Breast epithelium (tissue), 4 donors: ENCODE data around the gene NCEH1. TPM values are rescaled to one million over a fixed set of nuclear protein-coding genes. Genes with fewer than 3 reads are reported as not detected.
"Not testable (repeated sequence)": the region's sequence is repeated elsewhere in the genome, so short reads cannot be mapped to it uniquely, and the experiment has no call there.

ENCODE experiments used
- DNase-seq, 2 donors: peaks; one replicate each; pipeline ENCODE4 v3.0.0-alpha.2; 2019; ENCODE audit warnings: low spot score in 2 of 2
- H3K27ac ChIP-seq, 2 donors: fragments of 200-600 bp; sonication (generic) in 1 of 2; one replicate each; pipeline ENCODE4 v1.5.1; 2016 to 2019; ENCODE audit warnings: mild to moderate bottlenecking in 1 of 2
- H3K27me3 ChIP-seq, 2 donors: fragments of 200-600 bp; sonication (generic) in 1 of 2; one replicate each; pipeline versions ENCODE4 v1.5.1 to v1.6.0; 2017 to 2019; ENCODE audit warnings: control low read depth in 1 of 2, mild to moderate bottlenecking in 1 of 2
- H3K36me3 ChIP-seq: fragments of 200-600 bp; one replicate; pipeline ENCODE4 v1.5.1; 2019
- H3K4me1 ChIP-seq, 2 donors: fragments of 200-600 bp; sonication (generic); one replicate each; pipeline ENCODE4 v1.5.1; 2016 to 2019; ENCODE audit warnings: control low read depth in 1 of 2
- H3K4me3 ChIP-seq, 3 donors: fragments of 200-600 bp; sonication (generic); 1 replicate in 2 of 3; 2 replicates in 1 of 3; pipeline ENCODE4 v1.5.1; 2016 to 2019; ENCODE audit warnings: mild to moderate bottlenecking in 3 of 3, moderate library complexity in 2 of 3
- H3K9me3 ChIP-seq, 2 donors: fragments of 200-600 bp; sonication (generic) in 1 of 2; one replicate each; pipeline ENCODE4 v1.5.1; 2016 to 2019; ENCODE audit warnings: control low read depth in 1 of 2
- POLR2A ChIP-seq: fragments of 450-650 bp; IDR thresholded peaks from one replicate; pipeline ENCODE4 v1.6.1; 2016; ENCODE audit warnings: antibody characterized with exemption, mild to moderate bottlenecking, moderate library complexity
- POLR2AphosphoS5 ChIP-seq, 3 donors: sonication (generic); formaldehyde crosslinking; IDR thresholded peaks; one replicate each; pipeline ENCODE4 v1.6.1; 2017; ENCODE audit warnings: antibody characterized with exemption in 3 of 3
- intact Hi-C: fragments of 100-400 bp; cut with DNase I; formaldehyde crosslinking; loops from one replicate; pipeline ENCODE4 v1.15.1; 2023; ENCODE audit warnings: low total_unique reads
- total RNA-seq, 3 donors: library from RNA; depleted of rRNA; stranded (reverse); fragments of >200 nt; gene quantifications; one replicate each; pipeline ENCODE4 v1.1.0, GENCODE V29; 2016
- TF ChIP-seq, protein P1 (sequence below), 3 donors: fragments of 450-650 bp; IDR thresholded peaks; one replicate each; pipeline ENCODE4 v1.5.1; 2016 to 2017; ENCODE audit warnings: antibody characterized with exemption in 3 of 3, mild to moderate bottlenecking in 3 of 3, moderate library complexity in 3 of 3

The NCEH1 gene
- total RNA-seq, 3 donors from 2014 or later: 8.5 to 23.9 (median 10.4) TPM

DNA sequence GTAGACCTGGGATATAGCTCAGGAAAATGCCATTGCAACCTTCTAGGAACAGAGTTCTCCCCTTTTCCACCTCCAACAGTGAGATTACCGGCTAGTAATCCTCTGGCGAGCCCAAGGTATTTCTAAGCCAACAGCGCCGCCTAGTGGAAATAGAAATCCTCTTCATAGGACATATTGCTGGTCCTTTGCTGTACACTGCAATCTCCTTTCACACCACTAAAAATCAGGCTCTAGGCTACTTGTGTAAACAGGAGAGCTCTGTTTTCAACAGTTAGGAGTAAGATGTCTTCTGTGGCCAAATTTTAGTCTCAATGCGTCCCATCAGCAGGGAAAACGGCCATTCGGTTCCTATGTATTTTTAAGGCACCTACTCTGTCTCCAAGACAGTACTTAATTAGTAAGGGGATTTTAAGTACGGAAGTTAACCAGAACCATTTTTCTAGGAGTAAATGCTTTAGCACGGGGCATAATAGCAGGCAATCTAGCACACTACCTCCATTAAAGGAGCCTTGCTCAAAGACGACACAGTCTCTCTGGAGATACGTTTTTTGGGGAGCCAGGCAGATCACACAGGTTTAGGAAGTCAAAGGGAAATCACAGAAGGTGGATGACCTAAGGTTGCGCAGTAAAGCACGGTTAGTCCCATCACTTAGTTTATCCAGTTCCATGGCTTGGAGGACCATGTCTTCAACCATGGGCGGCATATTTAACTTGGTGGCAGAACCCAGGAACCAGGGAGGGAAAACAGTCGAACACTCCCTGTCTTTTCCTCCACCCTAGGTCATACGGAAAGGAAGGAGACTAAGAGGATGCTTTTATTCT lies 43.8 kb downstream of the NCEH1 start:
- intact Hi-C loops: no loop called here
- DNase-seq: peak; percentile 67 to 77
- H3K4me1 ChIP-seq: peaks cover 0 to 3% of the 10 kb centered on the region in 2 donors
- H3K4me3 ChIP-seq: peak overlapping the region in 2 of 3 donors; percentile 15 to 40
- peak overlapping the region; percentile 13 to 46 for H3K27ac ChIP-seq
- TF ChIP-seq POLR2A (no peak), POLR2AphosphoS5 (IDR thresholded peaks at IDR 0.05) (peak in 1 of 3 donors; percentile 52)
- TF ChIP-seq, protein P1, sequence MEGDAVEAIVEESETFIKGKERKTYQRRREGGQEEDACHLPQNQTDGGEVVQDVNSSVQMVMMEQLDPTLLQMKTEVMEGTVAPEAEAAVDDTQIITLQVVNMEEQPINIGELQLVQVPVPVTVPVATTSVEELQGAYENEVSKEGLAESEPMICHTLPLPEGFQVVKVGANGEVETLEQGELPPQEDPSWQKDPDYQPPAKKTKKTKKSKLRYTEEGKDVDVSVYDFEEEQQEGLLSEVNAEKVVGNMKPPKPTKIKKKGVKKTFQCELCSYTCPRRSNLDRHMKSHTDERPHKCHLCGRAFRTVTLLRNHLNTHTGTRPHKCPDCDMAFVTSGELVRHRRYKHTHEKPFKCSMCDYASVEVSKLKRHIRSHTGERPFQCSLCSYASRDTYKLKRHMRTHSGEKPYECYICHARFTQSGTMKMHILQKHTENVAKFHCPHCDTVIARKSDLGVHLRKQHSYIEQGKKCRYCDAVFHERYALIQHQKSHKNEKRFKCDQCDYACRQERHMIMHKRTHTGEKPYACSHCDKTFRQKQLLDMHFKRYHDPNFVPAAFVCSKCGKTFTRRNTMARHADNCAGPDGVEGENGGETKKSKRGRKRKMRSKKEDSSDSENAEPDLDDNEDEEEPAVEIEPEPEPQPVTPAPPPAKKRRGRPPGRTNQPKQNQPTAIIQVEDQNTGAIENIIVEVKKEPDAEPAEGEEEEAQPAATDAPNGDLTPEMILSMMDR (IDR thresholded peaks at IDR 0.05): peak; percentile 95 to 97 (median 97)
- H3K27me3 ChIP-seq: no peaks in the 10 kb centered on the region
- no peaks in the 10 kb centered on the region for H3K9me3 ChIP-seq
- no peaks in the 10 kb centered on the region for H3K36me3 ChIP-seq

GRCh38 chr3:172666181-172666872 lies 44.5 kb downstream of the NCEH1 start:
- no peaks in the 10 kb centered on the region for H3K9me3 ChIP-seq
- peaks cover 0 to 3% of the 10 kb centered on the region in 2 donors for H3K4me1 ChIP-seq
- H3K4me3 ChIP-seq: peak overlapping the region in 2 of 3 donors; percentile 15 to 40
- DNase-seq: no peak
- H3K36me3 ChIP-seq: no peaks in the 10 kb centered on the region
- TF ChIP-seq, protein P1 (IDR thresholded peaks at IDR 0.05): no peak
- no peak for TF ChIP-seq POLR2AphosphoS5 (IDR thresholded peaks at IDR 0.05)
- no peak for TF ChIP-seq POLR2A
- intact Hi-C loops: no loop called here
- H3K27me3 ChIP-seq: no peaks in the 10 kb centered on the region
- H3K27ac ChIP-seq: peak overlapping the region; percentile 13 to 46

DNA sequence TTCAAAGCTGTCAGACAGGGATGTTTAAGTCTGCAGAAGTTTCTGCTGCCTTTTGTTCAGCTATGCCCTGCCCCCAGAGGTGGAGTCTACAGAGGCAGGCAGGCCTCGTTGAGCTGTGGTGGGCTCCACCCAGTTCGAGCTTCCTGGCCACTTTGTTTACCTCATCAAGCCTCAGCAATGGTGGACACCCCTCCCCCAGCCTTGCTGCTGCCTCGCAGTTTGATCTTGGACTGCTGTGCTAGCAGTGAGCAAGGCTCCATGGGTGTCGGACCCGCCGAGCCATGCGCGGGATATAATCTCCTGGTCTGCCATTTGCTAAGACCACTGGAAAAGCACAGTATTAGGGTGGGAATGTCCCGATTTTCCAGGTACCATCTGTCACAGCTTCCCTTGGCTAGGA lies 45.4 kb downstream of the NCEH1 start:
- H3K9me3 ChIP-seq, DNase-seq, H3K27me3 ChIP-seq, H3K4me1 ChIP-seq, H3K36me3 ChIP-seq, H3K4me3 ChIP-seq, H3K27ac ChIP-seq, intact Hi-C loops: not testable (repeated sequence)

DNA sequence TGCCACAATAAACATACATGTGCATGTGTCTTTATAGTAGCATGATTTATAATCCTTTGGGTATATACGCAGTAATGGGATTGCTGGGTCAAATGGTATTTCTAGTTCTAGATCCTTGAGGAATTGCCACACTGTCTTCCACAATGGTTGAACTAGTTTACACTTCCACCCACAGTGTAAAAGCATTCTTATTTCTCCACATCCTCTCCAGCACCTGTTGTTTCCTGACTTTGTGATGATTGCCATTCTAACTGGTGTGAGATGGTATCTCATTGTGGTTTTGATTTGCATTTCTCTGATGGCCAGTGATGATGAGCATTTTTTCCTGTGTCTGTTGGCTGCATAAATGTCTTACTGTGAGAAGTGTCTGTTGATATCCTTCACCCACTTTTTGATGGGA lies 50.4 kb downstream of the NCEH1 start:
- not testable (repeated sequence) for H3K27me3 ChIP-seq, H3K9me3 ChIP-seq, H3K4me3 ChIP-seq, H3K36me3 ChIP-seq, DNase-seq, H3K27ac ChIP-seq, H3K4me1 ChIP-seq
- intact Hi-C loops: loop anchor here (5.0 kb wide), 1 partner anchor 158 kb away; no protein-coding TSS in a partner anchor

DNA sequence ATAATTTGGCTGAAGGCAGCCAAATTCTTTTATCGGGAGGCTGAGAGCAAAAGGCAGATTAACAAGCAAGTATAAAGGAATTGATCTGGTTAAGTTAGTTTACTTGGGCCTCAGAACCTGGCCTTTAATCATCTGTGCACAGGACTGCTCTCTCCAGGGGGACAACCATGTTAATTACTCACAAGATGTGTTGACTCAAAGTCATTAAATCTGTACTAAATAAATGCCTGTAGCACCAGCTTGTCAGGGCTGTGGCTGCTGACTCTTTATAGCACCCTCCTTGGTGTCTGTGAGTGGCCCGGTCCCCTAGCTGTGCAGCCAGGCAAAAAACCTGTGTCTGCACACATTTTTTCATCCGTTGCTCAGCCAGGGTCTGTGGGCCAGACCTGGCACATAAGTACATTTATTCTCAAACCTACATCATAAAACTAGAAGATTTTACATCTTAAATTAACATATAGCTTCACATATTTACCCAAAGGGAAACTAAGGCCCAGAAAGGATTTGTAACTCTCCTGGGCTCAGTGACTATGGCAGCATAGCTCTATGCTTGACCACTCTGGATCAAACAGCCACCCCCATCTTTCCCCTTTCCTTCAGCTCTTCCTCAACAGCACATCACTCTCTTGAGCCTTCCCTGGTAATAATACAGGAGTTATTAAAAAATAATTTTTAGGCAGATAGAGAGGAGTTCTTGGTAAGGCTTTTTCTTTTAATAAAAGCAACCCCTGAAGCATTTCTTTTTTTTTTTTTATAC lies 51.4 kb downstream of the NCEH1 start:
- TF ChIP-seq POLR2AphosphoS5 (IDR thresholded peaks at IDR 0.05) (no peak), POLR2A (no peak)
- TF ChIP-seq, protein P1 (IDR thresholded peaks at IDR 0.05): no peak
- H3K27me3 ChIP-seq: no peaks in the 10 kb centered on the region
- H3K9me3 ChIP-seq: no peaks in the 10 kb centered on the region
- H3K27ac ChIP-seq: no peak overlapping the region
- H3K4me1 ChIP-seq: no peaks in the 10 kb centered on the region
- intact Hi-C loops: loop anchor here (5.0 kb wide), 1 partner anchor 157 kb away; no protein-coding TSS in a partner anchor
- no peak for DNase-seq
- H3K36me3 ChIP-seq: no peaks in the 10 kb centered on the region
- H3K4me3 ChIP-seq: no peak overlapping the region
